ENCODE measurements around the gene GRHL1. TPM values are rescaled to one million over a fixed set of nuclear protein-coding genes. Genes with fewer than 3 reads are reported as not detected.

The GRHL1 gene
- total and polyA plus RNA-seq, 2 of the 8 experiments (the other 6 are each of a cell fraction or from before 2014, with no cell fraction given), result 1.3 to 3.6 TPM

- TF ChIP-seq E2F6 (IDR thresholded peaks at IDR 0.05), result no peak
- TF ChIP-seq KDM4A (IDR thresholded peaks at IDR 0.05; ENCODE audit: low read depth, low read length, severe bottlenecking), result no peak
- no peak for TF ChIP-seq SP4 (IDR thresholded peaks at IDR 0.05; ENCODE audit: low read length)
- no peak for TF ChIP-seq SUZ12 (IDR thresholded peaks at IDR 0.05; ENCODE audit: low read length)
These were observed 65.9 kb downstream of the GRHL1 start (continued) for GRCh38 chr2:10017313-10017941.

All from H1 (cell line).